Kidney (tissue), 14 donors: ENCODE data around the gene FCGR3A. TPM values are rescaled to one million over a fixed set of nuclear protein-coding genes. Genes with fewer than 3 reads are reported as not detected.

ENCODE experiments used
- DNase-seq, 5 donors: peaks; one replicate each; pipeline ENCODE4 v3.0.0-alpha.2; 2013 to 2020
- FAIRE-seq: peaks from 2 replicates; lab custom pipeline; 2012; peaks lifted over from hg19 to GRCh38; lab: Jason Lieb, UNC
- H3K27ac ChIP-seq, 2 donors: one replicate each; pipeline ENCODE4 v1.7.0; 2013; ENCODE audit warnings: low read depth in 2 of 2, low read length in 2 of 2, inconsistent platforms in 1 of 2
- H3K27me3 ChIP-seq: one replicate; pipeline ENCODE4 v1.7.1; 2013; ENCODE audit warnings: low read length, inconsistent platforms; ENCODE audit not compliant: control insufficient read depth, insufficient read depth
- H3K36me3 ChIP-seq, 3 donors: one replicate each; pipeline versions ENCODE4 v1.7.0 to v1.7.1; 2013; ENCODE audit warnings: low read length in 3 of 3, control low read depth in 1 of 3, inconsistent platforms in 1 of 3; ENCODE audit not compliant: insufficient read depth in 3 of 3, control insufficient read depth in 2 of 3
- H3K4me1 ChIP-seq, 3 donors: one replicate each; pipeline versions ENCODE4 v1.7.0 to v1.7.1; 2013; ENCODE audit warnings: low read length in 3 of 3, inconsistent platforms in 1 of 3, low read depth in 1 of 3; ENCODE audit not compliant: control insufficient read depth in 2 of 3, insufficient read depth in 2 of 3
- H3K4me3 ChIP-seq, 3 donors: one replicate each; pipeline versions ENCODE4 v1.7.0 to v1.8.1; 2013; ENCODE audit warnings: low read length in 3 of 3, control low read depth in 1 of 3, inconsistent platforms in 1 of 3
- H3K9ac ChIP-seq, 3 donors: one replicate each; pipeline versions ENCODE4 v1.7.0 to v1.7.1; 2013; ENCODE audit warnings: low read length in 3 of 3, control low read depth in 1 of 3, inconsistent platforms in 1 of 3
- H3K9me3 ChIP-seq, 3 donors: one replicate each; pipeline versions ENCODE4 v1.7.0 to v1.7.1; 2013; ENCODE audit warnings: low read length in 3 of 3, control low read depth in 1 of 3, inconsistent platforms in 1 of 3; ENCODE audit not compliant: control insufficient read depth in 2 of 3, insufficient read depth in 1 of 3
- intact Hi-C: fragments of 100-400 bp; cut with DNase I; formaldehyde crosslinking; loops from one replicate; pipeline ENCODE4 v1.11.1; 2022
- polyA plus RNA-seq: library from polyadenylated mRNA; stranded (reverse); fragments of 350-450 nt; fragmentation: Illumina TruSeq; extraction: RNeasy Lipid Tissue Mini Kit (QIAGEN cat#74804); gene quantifications from one replicate; pipeline ENCODE4 v1.2.3, GENCODE V29; 2014; ENCODE audit warnings: low read depth, low replicate concordance; ENCODE audit not compliant: insufficient read depth
- total RNA-seq: library from RNA; stranded (reverse); fragmentation: NEBNext Ultra II Directional; extraction: Animal tissue kit (Norgen Biotek cat#: 25700); gene quantifications from one replicate; pipeline ENCODE4 v1.2.1, GENCODE V29; 2021
- TF ChIP-seq, protein P1 (sequence below): IDR thresholded peaks from 3 replicates; pipeline ENCODE4 v1.5.1; 2012; ENCODE audit warnings: mild to moderate bottlenecking, moderate library complexity, borderline replicate concordance; ENCODE audit not compliant: insufficient read depth; ENCODE audit errors: extremely low read depth
- donor health status: control.
- donor health status: control.
- donor health status: control.
- donor health status: control.
- donor health status: control.
- donor health status: DM: yes; HTN: yes; CAD: no.
- donor health status: Normal renal cell carcinoma (clear cell type).

The FCGR3A gene
- total and polyA plus RNA-seq, 2 donors from 2014 or later, result 12.2 to 41.7 TPM

DNA sequence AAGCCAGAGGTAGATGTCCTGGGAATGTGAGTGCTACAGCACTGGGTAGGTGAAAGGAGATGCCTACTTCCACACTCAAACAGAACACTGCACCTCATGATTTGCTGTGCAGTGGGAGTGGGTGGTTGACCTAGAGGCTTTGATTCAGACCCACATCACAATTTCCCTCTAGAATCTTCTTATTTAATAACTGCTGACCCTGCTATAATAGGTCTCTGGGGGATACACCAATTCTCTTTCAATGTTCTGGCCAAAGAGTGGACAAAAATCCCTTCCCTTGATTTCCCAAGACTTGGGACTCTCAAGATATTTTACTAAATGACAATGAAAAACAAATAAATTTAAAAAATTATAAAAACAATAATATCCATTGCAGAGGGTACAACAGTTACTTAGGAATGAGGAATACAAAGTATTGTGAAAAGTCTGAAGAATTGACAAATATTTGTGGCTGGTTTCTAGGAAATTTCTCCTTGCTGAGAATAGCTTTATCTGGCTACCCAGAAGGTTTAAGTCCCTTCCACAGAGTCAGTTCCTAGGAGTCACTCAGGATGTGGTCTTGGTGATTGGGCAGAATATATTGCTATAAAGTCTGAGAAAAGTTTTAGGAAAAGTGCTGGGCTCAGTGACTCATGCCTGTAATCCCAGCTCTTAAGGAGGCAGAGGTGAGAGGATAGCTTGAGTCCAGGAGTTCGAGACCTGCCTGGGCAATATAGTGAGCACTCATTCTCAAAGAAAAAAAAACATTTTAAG, 46.8 kb downstream of the FCGR3A start:
- no peaks in the 10 kb centered on the region for H3K36me3 ChIP-seq
- H3K4me1 ChIP-seq, result no peaks in the 10 kb centered on the region
- TF ChIP-seq, protein P1, sequence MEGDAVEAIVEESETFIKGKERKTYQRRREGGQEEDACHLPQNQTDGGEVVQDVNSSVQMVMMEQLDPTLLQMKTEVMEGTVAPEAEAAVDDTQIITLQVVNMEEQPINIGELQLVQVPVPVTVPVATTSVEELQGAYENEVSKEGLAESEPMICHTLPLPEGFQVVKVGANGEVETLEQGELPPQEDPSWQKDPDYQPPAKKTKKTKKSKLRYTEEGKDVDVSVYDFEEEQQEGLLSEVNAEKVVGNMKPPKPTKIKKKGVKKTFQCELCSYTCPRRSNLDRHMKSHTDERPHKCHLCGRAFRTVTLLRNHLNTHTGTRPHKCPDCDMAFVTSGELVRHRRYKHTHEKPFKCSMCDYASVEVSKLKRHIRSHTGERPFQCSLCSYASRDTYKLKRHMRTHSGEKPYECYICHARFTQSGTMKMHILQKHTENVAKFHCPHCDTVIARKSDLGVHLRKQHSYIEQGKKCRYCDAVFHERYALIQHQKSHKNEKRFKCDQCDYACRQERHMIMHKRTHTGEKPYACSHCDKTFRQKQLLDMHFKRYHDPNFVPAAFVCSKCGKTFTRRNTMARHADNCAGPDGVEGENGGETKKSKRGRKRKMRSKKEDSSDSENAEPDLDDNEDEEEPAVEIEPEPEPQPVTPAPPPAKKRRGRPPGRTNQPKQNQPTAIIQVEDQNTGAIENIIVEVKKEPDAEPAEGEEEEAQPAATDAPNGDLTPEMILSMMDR, result no peak
- H3K27me3 ChIP-seq, result no peaks in the 10 kb centered on the region
- DNase-seq (no peak), FAIRE-seq (no peak)
- no peaks in the 10 kb centered on the region for H3K9me3 ChIP-seq
- no peak overlapping the region for H3K4me3 ChIP-seq
- no peak overlapping the region for H3K9ac ChIP-seq
- intact Hi-C loops, result no loop called here
- no peak overlapping the region for H3K27ac ChIP-seq

GRCh38 chr1:161502181-161502580, 47.4 kb downstream of the FCGR3A start:
- no peak for FAIRE-seq
- TF ChIP-seq, protein P1, result no peak
- intact Hi-C loops, result no loop called here
- no peak for DNase-seq
- Histone ChIP-seq H3K4me3 (no peak overlapping the region), H3K4me1 (no peaks in the 10 kb centered on the region), H3K36me3 (no peaks in the 10 kb centered on the region), H3K27me3 (no peaks in the 10 kb centered on the region), H3K27ac (no peak overlapping the region), H3K9ac (no peak overlapping the region), H3K9me3 (no peaks in the 10 kb centered on the region)

- H3K4me1 ChIP-seq, result no peaks in the 10 kb centered on the region
- TF ChIP-seq, protein P1, result no peak
- H3K4me3 ChIP-seq, result no peak overlapping the region
- no peaks in the 10 kb centered on the region for H3K36me3 ChIP-seq
- intact Hi-C loops, result no loop called here
- no peaks in the 10 kb centered on the region for H3K27me3 ChIP-seq
- no peaks in the 10 kb centered on the region for H3K9me3 ChIP-seq
- DNase-seq (no peak), FAIRE-seq (no peak)
- no peak overlapping the region for H3K27ac ChIP-seq
- H3K9ac ChIP-seq, result no peak overlapping the region
Observed at GRCh38 chr1:161501234-161501633, 48.4 kb downstream of the FCGR3A start.
